GM23338 (cell line): Measurements from ENCODE around the gene RPL7L1. TPM values are rescaled to one million over a fixed set of nuclear protein-coding genes. Genes with fewer than 3 reads are reported as not detected.

Experiments
- ATAC-seq: fragments of 200-7000 bp; cut with Tn5 transposase; 3 replicates; pipeline ENCODE4 v1.9.1; 2020
- DNase-seq: peaks from one replicate; pipeline ENCODE4 v3.0.0-alpha.2; 2015; ENCODE audit warnings: low spot score
- H2AFZ ChIP-seq: fragments of 200-600 bp; sonication (generic); 2 replicates; pipeline ENCODE4 v1.8.0; 2016; ENCODE audit warnings: antibody characterized with exemption, mild to moderate bottlenecking, moderate library complexity
- H3F3A ChIP-seq: fragments of 200-600 bp; sonication (generic); replicated peaks from 2 replicates; pipeline ENCODE4 v1.8.0; 2017; ENCODE audit warnings: antibody characterized with exemption, mixed run types, low read depth
- H3K27ac ChIP-seq: fragments of 200-600 bp; sonication (generic); 2 replicates; pipeline ENCODE4 v1.6.1; 2016; ENCODE audit warnings: low read depth
- H3K27me3 ChIP-seq: fragments of 200-600 bp; sonication (generic); 2 replicates; pipeline ENCODE4 v1.8.0; 2016; ENCODE audit warnings: mild to moderate bottlenecking, mixed run types, moderate library complexity; ENCODE audit not compliant: insufficient read depth
- H3K36me3 ChIP-seq: fragments of 200-600 bp; sonication (generic); 2 replicates; pipeline ENCODE4 v1.8.0; 2016; ENCODE audit warnings: mild to moderate bottlenecking; ENCODE audit not compliant: insufficient read depth
- H3K4me1 ChIP-seq: fragments of 200-600 bp; sonication (generic); 2 replicates; pipeline ENCODE4 v1.8.0; 2016; ENCODE audit warnings: mild to moderate bottlenecking, moderate library complexity; ENCODE audit not compliant: insufficient read depth
- H3K4me2 ChIP-seq: fragments of 200-600 bp; sonication (generic); 2 replicates; pipeline ENCODE4 v1.7.1; 2017; ENCODE audit warnings: mixed run types
- H3K4me3 ChIP-seq: fragments of 200-600 bp; sonication (generic); 2 replicates; pipeline ENCODE4 v1.6.1; 2016; ENCODE audit warnings: mixed run types
- H3K79me2 ChIP-seq: fragments of 200-600 bp; sonication (generic); replicated peaks from 2 replicates; pipeline ENCODE4 v1.8.0; 2017; ENCODE audit warnings: mild to moderate bottlenecking; ENCODE audit not compliant: insufficient read depth
- H3K9me2 ChIP-seq: fragments of 200-600 bp; sonication (generic); 2 replicates; pipeline ENCODE4 v1.8.0; 2017; ENCODE audit not compliant: insufficient read depth
- H4K20me1 ChIP-seq: fragments of 200-600 bp; sonication (generic); replicated peaks from 2 replicates; pipeline ENCODE4 v1.8.0; 2017; ENCODE audit warnings: mild to moderate bottlenecking; ENCODE audit not compliant: insufficient read depth
- H3K27ac Mint-ChIP-seq: 2 replicates; pipeline ENCODE4 v1.8.0; 2020; ENCODE audit warnings: inconsistent platforms, mild to moderate bottlenecking, moderate library complexity, mixed read lengths
- H3K27me3 Mint-ChIP-seq: 3 replicates; pipeline ENCODE4 v1.8.0; 2022; ENCODE audit warnings: low read depth, mild to moderate bottlenecking, moderate library complexity, mixed read lengths, inconsistent platforms; ENCODE audit not compliant: insufficient read depth, poor library complexity
- H3K36me3 Mint-ChIP-seq: 3 replicates; pipeline ENCODE4 v1.8.0; 2021; ENCODE audit warnings: low read depth, mild to moderate bottlenecking, inconsistent platforms, moderate library complexity, mixed read lengths
- H3K4me1 Mint-ChIP-seq: 3 replicates; pipeline ENCODE4 v1.8.0; 2020; ENCODE audit warnings: mild to moderate bottlenecking, inconsistent platforms, mixed read lengths
- H3K4me3 Mint-ChIP-seq: 3 replicates; pipeline ENCODE4 v1.8.0; 2021; ENCODE audit warnings: moderate library complexity, mild to moderate bottlenecking, inconsistent platforms, mixed read lengths
- H3K9me3 Mint-ChIP-seq: 3 replicates; pipeline ENCODE4 v1.8.0; 2020; ENCODE audit warnings: moderate library complexity, mild to moderate bottlenecking, inconsistent platforms, mixed read lengths
- CREB1 ChIP-seq: fragments of 250-450 bp; sonication (Bioruptor Pico); IDR thresholded peaks from 2 replicates; pipeline ENCODE4 v1.5.0; 2020; ENCODE audit warnings: low read depth, mild to moderate bottlenecking, moderate library complexity
- NANOG ChIP-seq: IDR thresholded peaks from 2 replicates; pipeline ENCODE4 v1.6.1; 2016; ENCODE audit warnings: antibody characterized with exemption, borderline replicate concordance
- REST ChIP-seq: IDR thresholded peaks from one replicate; pipeline ENCODE4 v1.6.1; 2018; ENCODE audit warnings: antibody characterized with exemption; ENCODE audit not compliant: unreplicated experiment
- ZNF331 ChIP-seq: fragments of 250-450 bp; sonication (Bioruptor Pico); IDR thresholded peaks from 2 replicates; pipeline ENCODE4 v1.5.0; 2020; ENCODE audit warnings: low read depth, mild to moderate bottlenecking, moderate library complexity
- ZNF462 ChIP-seq: fragments of 250-450 bp; sonication (Bioruptor Pico); IDR thresholded peaks from 2 replicates; pipeline ENCODE4 v1.5.0; 2020; ENCODE audit warnings: mild to moderate bottlenecking, moderate library complexity
- polyA plus RNA-seq: library from polyadenylated mRNA; unstranded; fragments of >200 nt; fragmentation: Nextera tagmentation; extraction: Ambion mirVana; gene quantifications from 2 replicates; pipeline ENCODE4 v1.2.1, GENCODE V29; 2016
- total RNA-seq: library from RNA; depleted of rRNA; stranded (reverse); fragments of >200 nt; shearing (Covaris generic); gene quantifications from 2 replicates; pipeline ENCODE4 v1.2.3, GENCODE V29; 2014; rRNA removed

RPL7L1 gene
- total and polyA plus RNA-seq, 2 experiments from 2014 or later: 86.9 to 124 TPM

DNA sequence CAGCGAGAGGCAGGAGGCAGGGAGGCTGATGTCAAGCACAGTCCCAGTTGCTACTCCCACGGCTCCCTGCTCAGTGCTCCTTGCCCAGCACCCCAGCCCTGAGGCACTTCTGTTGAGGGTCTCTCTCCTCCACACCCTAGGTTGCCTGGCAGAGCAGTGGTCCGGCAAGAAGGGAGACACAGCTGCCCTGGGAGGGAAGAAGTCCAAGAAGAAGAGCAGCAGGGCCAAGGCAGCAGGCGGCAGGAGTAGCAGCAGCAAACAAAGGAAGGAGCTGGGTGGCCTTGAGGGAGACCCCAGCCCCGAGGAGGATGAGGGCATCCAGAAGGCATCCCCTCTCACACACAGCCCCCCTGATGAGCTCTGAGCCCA lies 59.0 kb downstream of the RPL7L1 start (continued):
- TF ChIP-seq NANOG: no peak

DNA sequence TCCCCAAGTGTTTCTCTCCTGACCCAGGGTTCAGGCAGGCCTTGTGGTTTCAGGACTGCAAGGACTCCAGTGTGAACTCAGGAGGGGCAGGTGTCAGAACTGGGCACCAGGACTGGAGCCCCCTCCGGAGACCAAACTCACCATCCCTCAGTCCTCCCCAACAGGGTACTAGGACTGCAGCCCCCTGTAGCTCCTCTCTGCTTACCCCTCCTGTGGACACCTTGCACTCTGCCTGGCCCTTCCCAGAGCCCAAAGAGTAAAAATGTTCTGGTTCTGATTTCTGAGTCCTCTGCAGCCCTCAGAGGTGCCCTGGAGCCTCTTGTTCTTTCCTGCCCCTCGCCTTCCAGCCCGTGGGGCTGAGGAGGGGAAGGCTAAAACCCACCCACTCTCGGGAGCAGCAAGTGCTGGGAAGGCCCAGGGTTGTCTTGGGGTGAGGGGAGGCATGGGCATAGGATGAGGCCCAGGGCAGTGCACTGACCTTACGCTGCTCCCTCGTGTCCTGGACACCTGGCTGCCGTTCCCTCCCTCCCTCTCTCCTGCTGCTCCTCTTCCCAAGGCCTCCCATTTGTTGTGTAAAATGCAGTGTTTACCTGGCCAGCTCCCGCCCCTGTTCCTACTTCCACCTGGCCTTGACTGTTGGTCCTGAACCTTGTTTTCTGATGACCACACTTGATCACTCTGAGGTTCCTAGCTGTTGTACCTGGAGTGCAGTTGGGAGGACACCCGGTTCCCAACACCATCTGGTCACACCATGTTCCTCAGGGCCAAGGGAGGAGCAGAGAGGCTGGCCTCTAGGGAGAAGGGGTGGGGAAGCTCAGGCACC lies 59.8 kb downstream of the RPL7L1 start:
- Histone ChIP-seq H3K27ac (0 out of 2 replicates have a peak overlapping the region, but pooled peaks have one; percentile 37), H3K4me1 (no peaks in the 10 kb centered on the region), H3F3A (0 out of 2 replicates have a peak, but pooled peaks cover 10% of the 10 kb centered on the region), H2AFZ (no peak overlapping the region), H3K9me2 (no peaks in the 10 kb centered on the region), H3K79me2 (peaks cover 13% of the 10 kb centered on the region), H3K4me2 (no peak overlapping the region), H3K36me3 (peaks cover 20% of the 10 kb centered on the region), H3K4me3 (no peak overlapping the region), H4K20me1 (peaks cover 7% of the 10 kb centered on the region; the same call in 1 of the 2 replicates), H3K27me3 (no peaks in the 10 kb centered on the region)
- no peak for TF ChIP-seq REST
- no peak for TF ChIP-seq ZNF331
- TF ChIP-seq ZNF462 (CRISPR knock-in tag): no peak
- TF ChIP-seq CREB1 (CRISPR knock-in tag): no peak
- peaks cover 11% of the 10 kb centered on the region for H3K27me3 Mint-ChIP-seq
- peak; percentile 21 for DNase-seq
- H3K4me3 Mint-ChIP-seq: no peak overlapping the region; the same call in 2 of the 3 replicates
- peak overlapping the region; percentile 24 for H3K27ac Mint-ChIP-seq
- peak; percentile 70 for ATAC-seq
- peaks cover 16% of the 10 kb centered on the region for H3K4me1 Mint-ChIP-seq
- peaks cover 67% of the 10 kb centered on the region for H3K36me3 Mint-ChIP-seq
- no peaks in the 10 kb centered on the region for H3K9me3 Mint-ChIP-seq

Other genes starting within 250 kb of the RPL7L1 start
- gene PRPH2, start 157.0 kb upstream of the RPL7L1 start, total RNA-seq: 0.52 and 0.89 TPM in 2 replicates
- 0.21 and 0.50 TPM in 2 replicates for gene PRPH2, start 157.0 kb upstream of the RPL7L1 start, polyA plus RNA-seq
- gene TBCC, start 133.5 kb upstream of the RPL7L1 start, total RNA-seq: 45.0 and 59.5 TPM in 2 replicates
- 45.3 and 48.3 TPM in 2 replicates for gene TBCC, start 133.5 kb upstream of the RPL7L1 start, polyA plus RNA-seq
- gene BICRAL, start 97.6 kb upstream of the RPL7L1 start, total RNA-seq: 11.0 and 11.7 TPM in 2 replicates
- 3.4 and 3.6 TPM in 2 replicates for gene BICRAL, start 97.6 kb upstream of the RPL7L1 start, polyA plus RNA-seq
- gene PTCRA, start 36.4 kb downstream of the RPL7L1 start, total RNA-seq: not detected in 2 replicates
- gene PTCRA, start 36.4 kb downstream of the RPL7L1 start, polyA plus RNA-seq: 0.30 TPM in 1 of 2 replicates, not detected in the other
- 66.3 and 67.0 TPM in 2 replicates for gene CNPY3, start 49.9 kb downstream of the RPL7L1 start, total RNA-seq
- 68.5 and 74.5 TPM in 2 replicates for gene CNPY3, start 49.9 kb downstream of the RPL7L1 start, polyA plus RNA-seq
- gene GNMT, start 81.1 kb downstream of the RPL7L1 start, total RNA-seq: not detected in 2 replicates
- 0.52 and 2.5 TPM in 2 replicates for gene GNMT, start 81.1 kb downstream of the RPL7L1 start, polyA plus RNA-seq
- gene PEX6, start 99.6 kb downstream of the RPL7L1 start, total RNA-seq: 24.8 and 25.1 TPM in 2 replicates
- gene PEX6, start 99.6 kb downstream of the RPL7L1 start, polyA plus RNA-seq: 5.2 and 6.5 TPM in 2 replicates
- 49.9 and 55.3 TPM in 2 replicates for gene PPP2R5D, start 105.0 kb downstream of the RPL7L1 start, total RNA-seq
- 16.5 and 20.0 TPM in 2 replicates for gene PPP2R5D, start 105.0 kb downstream of the RPL7L1 start, polyA plus RNA-seq
- 65.6 and 70.5 TPM in 2 replicates for gene MEA1, start 134.3 kb downstream of the RPL7L1 start, total RNA-seq
- 205 and 215 TPM in 2 replicates for gene MEA1, start 134.3 kb downstream of the RPL7L1 start, polyA plus RNA-seq
- gene KLHDC3, start 134.6 kb downstream of the RPL7L1 start, total RNA-seq: 182 and 184 TPM in 2 replicates
- gene KLHDC3, start 134.6 kb downstream of the RPL7L1 start, polyA plus RNA-seq: 86.2 and 88.2 TPM in 2 replicates
- 98.6 and 106 TPM in 2 replicates for gene RRP36, start 142.0 kb downstream of the RPL7L1 start, total RNA-seq
- gene RRP36, start 142.0 kb downstream of the RPL7L1 start, polyA plus RNA-seq: 63.8 and 64.7 TPM in 2 replicates
- 9.7 and 13.2 TPM in 2 replicates for gene CUL7, start 174.2 kb downstream of the RPL7L1 start, total RNA-seq
- gene CUL7, start 174.2 kb downstream of the RPL7L1 start, polyA plus RNA-seq: 2.8 and 3.4 TPM in 2 replicates
- gene MRPL2, start 179.8 kb downstream of the RPL7L1 start, total RNA-seq: 32.3 and 40.4 TPM in 2 replicates
- gene MRPL2, start 179.8 kb downstream of the RPL7L1 start, polyA plus RNA-seq: 127 and 128 TPM in 2 replicates
- gene KLC4, start 180.0 kb downstream of the RPL7L1 start, total RNA-seq: 17.4 and 22.4 TPM in 2 replicates
- gene KLC4, start 180.0 kb downstream of the RPL7L1 start, polyA plus RNA-seq: 14.9 and 16.6 TPM in 2 replicates
- gene PTK7, start 196.7 kb downstream of the RPL7L1 start, total RNA-seq: 121 and 147 TPM in 2 replicates
- gene PTK7, start 196.7 kb downstream of the RPL7L1 start, polyA plus RNA-seq: 46.1 and 52.2 TPM in 2 replicates